Suprapubic skin (tissue), 4 donors: ENCODE results near the gene GREM2. TPM values are rescaled to one million over a fixed set of nuclear protein-coding genes. Genes with fewer than 3 reads are reported as not detected.

Experiments used
- DNase-seq, 2 donors: peaks; one replicate each; pipeline ENCODE4 v3.0.0-alpha.2; 2019; ENCODE audit warnings: low spot score in 2 of 2
- H3K27ac ChIP-seq: fragments of 200-600 bp; sonication (generic); one replicate; pipeline ENCODE4 v1.5.1; 2019
- H3K27me3 ChIP-seq: fragments of 200-600 bp; sonication (generic); one replicate; pipeline ENCODE4 v1.5.1; 2019
- H3K36me3 ChIP-seq: fragments of 200-600 bp; sonication (generic); one replicate; pipeline ENCODE4 v1.5.1; 2019
- H3K4me1 ChIP-seq: fragments of 200-600 bp; sonication (generic); one replicate; pipeline ENCODE4 v1.5.1; 2019
- H3K4me3 ChIP-seq: fragments of 200-600 bp; sonication (generic); one replicate; pipeline ENCODE4 v1.5.1; 2019; ENCODE audit warnings: mild to moderate bottlenecking
- H3K9me3 ChIP-seq: fragments of 200-600 bp; sonication (generic); one replicate; pipeline ENCODE4 v1.5.1; 2019
- EP300 ChIP-seq: sonication (generic); formaldehyde crosslinking; IDR thresholded peaks from one replicate; pipeline ENCODE4 v1.6.1; 2017; ENCODE audit warnings: antibody characterized with exemption
- POLR2A ChIP-seq, 2 donors: fragments of 450-650 bp; IDR thresholded peaks; one replicate each; pipeline ENCODE4 v1.6.1; 2017; ENCODE audit warnings: antibody characterized with exemption in 2 of 2, mild to moderate bottlenecking in 2 of 2, moderate library complexity in 2 of 2
- POLR2AphosphoS5 ChIP-seq, 3 donors: sonication (generic); formaldehyde crosslinking; IDR thresholded peaks; one replicate each; pipeline ENCODE4 v1.6.1; 2017; ENCODE audit warnings: antibody characterized with exemption in 3 of 3
- WGBS: methylation state at CpG from one replicate; pipeline ENCODE4 v1.1.5; 2018; 5-methylcytosine and 5-hydroxymethylcytosine counted together
- total RNA-seq, 4 donors: library from RNA; depleted of rRNA; stranded (reverse); fragments of >200 nt; gene quantifications; one replicate each; pipeline ENCODE4 v1.1.0, GENCODE V29; 2016
- TF ChIP-seq, protein P1 (sequence below), 2 donors: fragments of 200-600 bp in 1 of 2; fragments of 450-650 bp in 1 of 2; sonication (generic) in 1 of 2; IDR thresholded peaks; one replicate each; pipeline ENCODE4 v1.5.1; 2016 to 2019; ENCODE audit warnings: antibody characterized with exemption in 2 of 2, mild to moderate bottlenecking in 1 of 2, moderate library complexity in 1 of 2

The GREM2 gene
- total RNA-seq, 4 donors from 2014 or later = 0.11 to 1.3 (median 0.38) TPM

DNA sequence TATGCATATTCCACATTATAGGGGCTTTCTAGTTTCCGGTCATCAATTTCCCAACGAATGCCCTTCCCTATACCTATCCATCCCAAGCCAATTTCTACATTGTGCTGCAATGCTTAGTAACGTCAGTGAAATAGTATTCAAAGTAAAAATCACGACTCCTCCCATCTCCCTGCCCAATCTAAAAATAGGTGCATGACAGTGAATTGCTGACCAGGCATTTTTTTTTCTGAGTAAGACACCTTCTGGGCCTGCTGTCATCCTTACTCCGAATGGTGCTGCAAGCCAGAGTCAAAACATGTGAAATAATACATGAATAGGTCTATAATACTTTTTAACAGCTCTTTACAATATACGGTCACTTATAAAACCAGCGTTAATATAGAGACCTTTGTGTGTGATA, 120.2 kb downstream of the GREM2 start:
- TF ChIP-seq, protein P1, sequence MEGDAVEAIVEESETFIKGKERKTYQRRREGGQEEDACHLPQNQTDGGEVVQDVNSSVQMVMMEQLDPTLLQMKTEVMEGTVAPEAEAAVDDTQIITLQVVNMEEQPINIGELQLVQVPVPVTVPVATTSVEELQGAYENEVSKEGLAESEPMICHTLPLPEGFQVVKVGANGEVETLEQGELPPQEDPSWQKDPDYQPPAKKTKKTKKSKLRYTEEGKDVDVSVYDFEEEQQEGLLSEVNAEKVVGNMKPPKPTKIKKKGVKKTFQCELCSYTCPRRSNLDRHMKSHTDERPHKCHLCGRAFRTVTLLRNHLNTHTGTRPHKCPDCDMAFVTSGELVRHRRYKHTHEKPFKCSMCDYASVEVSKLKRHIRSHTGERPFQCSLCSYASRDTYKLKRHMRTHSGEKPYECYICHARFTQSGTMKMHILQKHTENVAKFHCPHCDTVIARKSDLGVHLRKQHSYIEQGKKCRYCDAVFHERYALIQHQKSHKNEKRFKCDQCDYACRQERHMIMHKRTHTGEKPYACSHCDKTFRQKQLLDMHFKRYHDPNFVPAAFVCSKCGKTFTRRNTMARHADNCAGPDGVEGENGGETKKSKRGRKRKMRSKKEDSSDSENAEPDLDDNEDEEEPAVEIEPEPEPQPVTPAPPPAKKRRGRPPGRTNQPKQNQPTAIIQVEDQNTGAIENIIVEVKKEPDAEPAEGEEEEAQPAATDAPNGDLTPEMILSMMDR (IDR thresholded peaks at IDR 0.05) = no peak
- TF ChIP-seq EP300 = no peak
- no peak for TF ChIP-seq POLR2A (IDR thresholded peaks at IDR 0.05)
- TF ChIP-seq POLR2AphosphoS5 (IDR thresholded peaks at IDR 0.05) = no peak
- Histone ChIP-seq H3K4me1 (no peaks in the 10 kb centered on the region), H3K36me3 (no peaks in the 10 kb centered on the region), H3K27ac (no peak overlapping the region), H3K4me3 (no peak overlapping the region), H3K9me3 (no peaks in the 10 kb centered on the region), H3K27me3 (no peaks in the 10 kb centered on the region)
- WGBS = 84% methylated on average over 7 of the region's 7 CpGs
- DNase-seq = no peak

DNA sequence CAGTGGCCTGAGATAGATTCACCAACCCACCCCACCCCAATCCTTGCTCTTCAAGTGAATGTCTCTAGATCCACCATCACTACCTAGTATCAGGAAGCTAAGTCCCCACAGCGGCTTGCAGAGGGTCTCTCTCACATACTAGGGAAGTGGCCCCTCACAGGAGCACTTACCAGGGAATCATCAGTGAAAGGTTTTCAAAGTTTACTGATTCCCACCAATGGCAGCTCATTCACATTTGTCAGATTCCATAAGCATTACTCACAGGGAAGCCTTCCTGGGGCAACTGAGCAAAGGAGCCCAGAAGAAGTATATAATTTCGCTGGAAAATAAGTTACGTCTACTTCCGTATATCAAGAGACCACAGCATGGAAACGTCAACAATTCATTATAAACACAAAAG, 120.8 kb downstream of the GREM2 start:
- Histone ChIP-seq H3K4me3 (no peak overlapping the region), H3K27me3 (no peaks in the 10 kb centered on the region), H3K27ac (no peak overlapping the region), H3K4me1 (no peaks in the 10 kb centered on the region), H3K36me3 (no peaks in the 10 kb centered on the region), H3K9me3 (no peaks in the 10 kb centered on the region)
- TF ChIP-seq POLR2A (IDR thresholded peaks at IDR 0.05) (no peak), EP300 (no peak)
- TF ChIP-seq, protein P1 (IDR thresholded peaks at IDR 0.05) = no peak
- no peak for DNase-seq
- 78% methylated on average over 5 of the region's 5 CpGs for WGBS

- no peak for DNase-seq
- Histone ChIP-seq H3K4me3 (no peak overlapping the region), H3K4me1 (no peaks in the 10 kb centered on the region), H3K36me3 (no peaks in the 10 kb centered on the region), H3K9me3 (peaks cover 4% of the 10 kb centered on the region), H3K27me3 (no peaks in the 10 kb centered on the region), H3K27ac (no peak overlapping the region)
- TF ChIP-seq POLR2A (IDR thresholded peaks at IDR 0.05) (no peak), EP300 (no peak), POLR2AphosphoS5 (IDR thresholded peaks at IDR 0.05) (no peak)
- TF ChIP-seq, protein P1 (IDR thresholded peaks at IDR 0.05) = no peak
- 88% methylated on average over 3 of the region's 3 CpGs for WGBS
These were observed 124.5 kb downstream of the GREM2 start for GRCh38 chr1:240487493-240487892.

DNA sequence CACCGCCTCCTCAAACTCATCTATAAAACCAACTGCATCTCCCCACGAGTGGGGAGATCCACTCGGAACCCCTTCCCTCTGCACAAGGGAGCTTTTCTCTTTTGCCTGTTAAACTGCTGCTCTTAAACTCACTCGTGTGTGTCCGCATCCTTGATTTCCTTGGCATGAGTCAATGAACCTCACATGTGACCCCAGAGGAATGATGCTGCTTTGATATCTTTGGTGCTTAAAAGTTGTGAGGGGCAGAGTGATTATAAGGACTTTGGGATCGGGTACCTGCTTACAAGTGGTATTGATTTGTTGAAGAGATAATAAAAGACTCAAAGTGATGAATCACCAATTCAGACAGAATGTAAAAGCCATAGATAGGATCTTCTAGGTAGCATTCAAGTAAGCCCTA, 125.3 kb downstream of the GREM2 start:
- H3K4me3 ChIP-seq = no peak overlapping the region
- H3K4me1 ChIP-seq = no peaks in the 10 kb centered on the region
- DNase-seq = no peak
- WGBS = 85% methylated on average over 6 of the region's 6 CpGs
- H3K27me3 ChIP-seq = no peaks in the 10 kb centered on the region
- no peaks in the 10 kb centered on the region for H3K36me3 ChIP-seq
- TF ChIP-seq POLR2A (IDR thresholded peaks at IDR 0.05) (no peak), EP300 (no peak), POLR2AphosphoS5 (IDR thresholded peaks at IDR 0.05) (no peak)
- TF ChIP-seq, protein P1 (IDR thresholded peaks at IDR 0.05) = no peak
- peaks cover 4% of the 10 kb centered on the region for H3K9me3 ChIP-seq
- H3K27ac ChIP-seq = no peak overlapping the region

GRCh38 chr1:240484804-240485443, 127.0 kb downstream of the GREM2 start:
- Histone ChIP-seq H3K36me3 (no peaks in the 10 kb centered on the region), H3K27ac (no peak overlapping the region), H3K9me3 (peaks cover 4% of the 10 kb centered on the region), H3K4me1 (no peaks in the 10 kb centered on the region), H3K4me3 (no peak overlapping the region), H3K27me3 (no peaks in the 10 kb centered on the region)
- no peak for DNase-seq
- 81% methylated on average over 6 of the region's 6 CpGs for WGBS
- TF ChIP-seq POLR2AphosphoS5 (IDR thresholded peaks at IDR 0.05) (no peak), POLR2A (IDR thresholded peaks at IDR 0.05) (no peak), EP300 (no peak)
- TF ChIP-seq, protein P1 (IDR thresholded peaks at IDR 0.05) = no peak
